IPS-11a (cell line): Measurements from ENCODE around the gene EML1.

Source experiments
- H3K4me3 ChIP-seq: one replicate; pipeline ENCODE4 v1.5.1; 2013; ENCODE audit warnings: low read depth, low read length, control low read depth

EML1 gene

GRCh38 chr14:99793213-99794150, at the start of gene EML1:
Gene EML1 (plus strand): TSS chr14:99793413. CDS start chr14:99793477, 64 bp downstream.
- H3K4me3 ChIP-seq = peak within 1 kb of the TSS; percentile 78

- no peak overlapping the region for H3K4me3 ChIP-seq
Measured at GRCh38 chr14:99744199-99744872, 48.9 kb upstream of the EML1 start.

GRCh38 chr14:99744873-99745224, 48.4 kb upstream of the EML1 start:
- no peak overlapping the region for H3K4me3 ChIP-seq

- H3K4me3 ChIP-seq = no peak overlapping the region
Measured at GRCh38 chr14:99745307-99745951, 47.8 kb upstream of the EML1 start.

- H3K4me3 ChIP-seq = no peak overlapping the region
Measured at GRCh38 chr14:99747167-99747566, 46.0 kb upstream of the EML1 start.

GRCh38 chr14:99747582-99748330, 45.5 kb upstream of the EML1 start:
- H3K4me3 ChIP-seq = no peak overlapping the region

GRCh38 chr14:99748529-99748928, 44.7 kb upstream of the EML1 start:
- no peak overlapping the region for H3K4me3 ChIP-seq

- no peak overlapping the region for H3K4me3 ChIP-seq
Measured at GRCh38 chr14:99749142-99749541, 44.1 kb upstream of the EML1 start.

GRCh38 chr14:99749763-99750715, 43.2 kb upstream of the EML1 start:
- H3K4me3 ChIP-seq = no peak overlapping the region

- H3K4me3 ChIP-seq = no peak overlapping the region
Measured at GRCh38 chr14:99750746-99751450, 42.3 kb upstream of the EML1 start.

GRCh38 chr14:99751539-99752485, 41.4 kb upstream of the EML1 start:
- H3K4me3 ChIP-seq = no peak overlapping the region

GRCh38 chr14:99752486-99753121, 40.6 kb upstream of the EML1 start:
- H3K4me3 ChIP-seq = no peak overlapping the region

- H3K4me3 ChIP-seq = no peak overlapping the region
Measured at GRCh38 chr14:99753225-99754140, 39.7 kb upstream of the EML1 start.

GRCh38 chr14:99754141-99755067, 38.8 kb upstream of the EML1 start:
- H3K4me3 ChIP-seq = no peak overlapping the region

GRCh38 chr14:99755068-99755405, 38.2 kb upstream of the EML1 start:
- H3K4me3 ChIP-seq = no peak overlapping the region
